GM21786 (cell line): Measurements from ENCODE around the gene CDC14B.
"Not testable (repeated sequence)": the region's sequence is repeated elsewhere in the genome, so short reads cannot be mapped to it uniquely, and the experiment has no call there.

ENCODE experiments used
- ATAC-seq: cut with Tn5 transposase; IDR thresholded peaks from one replicate; pipeline ENCODE4 v1.9.1; 2021; ENCODE audit not compliant: unreplicated experiment

CDC14B gene

DNA sequence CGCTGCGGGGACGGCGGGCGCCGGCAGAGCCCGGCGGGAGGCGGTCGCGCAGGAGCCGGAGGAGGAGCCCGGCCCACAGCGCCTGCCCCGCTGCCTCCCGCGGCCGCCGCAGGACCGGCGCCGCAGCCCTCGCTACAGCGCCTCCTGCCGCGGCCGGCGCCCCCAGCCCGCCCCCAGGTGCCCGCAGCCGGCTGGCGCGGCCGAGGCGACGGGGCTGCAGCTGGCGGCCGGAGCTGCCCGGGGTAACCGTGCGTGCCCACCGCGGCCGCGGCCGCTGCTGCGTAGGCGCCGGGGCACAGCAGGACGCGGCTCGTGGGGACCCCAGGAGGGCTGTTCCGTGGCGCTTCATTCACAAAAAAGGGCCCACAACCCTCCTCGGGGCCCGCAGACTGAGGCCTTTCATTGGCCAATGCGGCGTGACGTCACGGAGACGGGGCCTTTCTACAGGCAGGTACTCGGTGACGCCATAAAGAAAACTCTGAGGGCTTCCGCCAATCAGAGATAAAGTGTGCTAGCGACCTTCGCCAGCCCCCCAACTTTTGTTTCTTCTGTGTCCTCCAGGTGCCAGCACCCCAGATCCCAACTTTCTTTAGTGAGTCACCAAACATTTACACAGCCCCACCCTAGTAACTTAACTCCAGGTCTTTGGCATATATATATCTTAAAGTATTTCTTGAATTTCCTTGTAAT, at the start of gene CDC14B:
TSS of gene CDC14B (minus strand) at position 353 of the 690 bp plus-strand sequence. CDS start 465 bp downstream, outside the sequence.
- peak; percentile 72 for ATAC-seq

DNA sequence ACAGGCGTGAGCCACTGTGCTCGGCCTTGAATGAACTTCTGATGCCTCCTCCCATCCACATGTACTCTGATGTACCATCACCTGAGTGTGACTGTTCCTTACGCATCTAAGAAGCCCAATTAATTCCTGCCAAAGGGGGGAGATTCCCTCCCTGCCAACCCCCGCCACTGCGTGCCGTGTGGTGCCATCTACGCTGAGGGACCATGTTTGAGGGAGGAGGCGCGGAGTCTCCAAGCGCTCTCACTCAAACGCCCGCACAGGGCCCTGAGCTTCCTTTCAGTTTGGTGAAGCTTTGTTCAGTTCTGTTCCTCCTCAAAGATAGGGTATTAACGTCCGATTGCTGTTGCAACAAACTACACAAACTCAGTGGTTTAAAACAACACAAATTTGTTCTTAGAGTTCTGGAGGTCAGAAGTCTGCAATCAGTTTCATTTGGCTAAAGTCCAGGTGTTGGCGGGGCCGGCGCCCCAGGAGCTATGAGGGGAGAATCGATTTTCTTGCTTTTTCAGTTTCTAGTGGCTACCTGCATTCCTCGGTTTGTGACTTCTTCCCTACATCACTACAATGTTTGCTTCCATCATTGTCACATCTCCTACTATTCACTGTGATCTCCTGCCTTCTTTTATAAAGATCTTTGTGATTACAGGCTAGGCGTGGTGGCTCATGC, 49.4 kb upstream of the CDC14B start:
- no peak for ATAC-seq

DNA sequence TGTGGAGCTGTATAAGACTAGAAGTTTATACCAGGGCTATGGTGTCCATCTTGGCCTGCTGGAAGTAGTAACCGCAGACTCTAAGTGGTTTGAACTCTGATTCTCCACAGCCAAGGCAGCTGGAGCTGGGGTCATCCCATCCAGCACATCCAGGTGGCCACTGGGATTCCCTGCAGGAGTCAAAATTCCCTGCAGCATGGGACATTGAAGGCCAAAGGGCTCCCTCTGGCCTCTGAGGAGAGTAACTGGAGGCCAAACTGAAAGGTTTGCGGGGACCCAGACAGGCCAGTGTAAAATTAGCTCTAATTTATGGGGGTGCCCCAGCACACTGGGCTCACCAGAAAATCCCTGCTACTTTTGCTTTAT, 47.7 kb upstream of the CDC14B start:
- no peak for ATAC-seq

DNA sequence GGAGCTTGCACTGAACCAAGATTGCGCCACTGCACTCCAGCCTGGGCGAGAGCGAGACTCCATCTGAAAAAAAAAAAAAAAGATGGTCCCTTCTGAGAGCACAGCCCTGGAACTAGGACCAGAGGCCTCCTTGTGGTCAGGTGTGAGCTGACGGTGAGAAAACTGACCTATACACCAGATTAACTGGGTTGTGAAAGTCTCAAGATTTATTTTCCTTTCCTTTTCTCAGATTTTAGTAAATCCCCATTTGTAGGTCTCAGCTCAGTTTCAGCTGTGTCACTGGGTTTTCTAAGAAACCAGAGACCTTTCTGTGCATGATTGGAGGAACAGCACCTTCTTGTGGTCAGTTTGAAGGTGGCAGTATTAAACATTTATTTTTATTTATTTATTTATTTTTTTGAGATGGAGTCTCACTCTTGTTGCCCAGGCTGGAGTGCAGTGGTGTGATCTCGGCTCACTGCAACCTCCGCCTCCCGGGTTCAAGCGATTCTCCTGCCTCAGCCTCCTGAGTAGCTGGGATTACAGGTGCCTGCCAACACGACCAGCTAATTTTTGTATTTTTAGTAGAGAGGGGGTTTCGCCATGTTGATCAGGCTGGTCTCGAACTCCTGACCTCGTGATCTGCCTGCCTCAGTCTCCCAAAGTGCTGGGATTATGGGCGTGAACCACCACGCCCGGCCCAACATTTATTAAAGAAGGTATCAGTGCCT, 47.2 kb upstream of the CDC14B start:
- peak; percentile 89 for ATAC-seq

DNA sequence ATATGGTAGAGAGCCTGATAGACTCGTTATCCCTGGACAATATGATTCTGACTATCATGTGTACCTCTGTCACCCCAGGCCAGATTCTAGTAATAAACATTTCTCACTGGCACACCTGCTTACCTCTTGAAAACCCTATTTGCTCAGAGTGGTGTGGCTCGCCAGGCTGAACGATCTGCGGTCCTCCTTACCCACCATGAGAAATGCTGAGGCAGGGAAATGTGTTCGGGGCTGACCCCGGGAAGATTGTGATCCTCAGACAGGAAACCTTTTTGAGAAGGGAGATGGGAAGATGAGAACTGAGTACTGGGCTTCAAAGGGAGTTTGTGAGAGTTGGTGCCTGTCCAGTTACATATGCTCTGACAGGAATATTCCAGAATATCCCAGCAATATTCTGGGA, 46.1 kb upstream of the CDC14B start:
- no peak for ATAC-seq

DNA sequence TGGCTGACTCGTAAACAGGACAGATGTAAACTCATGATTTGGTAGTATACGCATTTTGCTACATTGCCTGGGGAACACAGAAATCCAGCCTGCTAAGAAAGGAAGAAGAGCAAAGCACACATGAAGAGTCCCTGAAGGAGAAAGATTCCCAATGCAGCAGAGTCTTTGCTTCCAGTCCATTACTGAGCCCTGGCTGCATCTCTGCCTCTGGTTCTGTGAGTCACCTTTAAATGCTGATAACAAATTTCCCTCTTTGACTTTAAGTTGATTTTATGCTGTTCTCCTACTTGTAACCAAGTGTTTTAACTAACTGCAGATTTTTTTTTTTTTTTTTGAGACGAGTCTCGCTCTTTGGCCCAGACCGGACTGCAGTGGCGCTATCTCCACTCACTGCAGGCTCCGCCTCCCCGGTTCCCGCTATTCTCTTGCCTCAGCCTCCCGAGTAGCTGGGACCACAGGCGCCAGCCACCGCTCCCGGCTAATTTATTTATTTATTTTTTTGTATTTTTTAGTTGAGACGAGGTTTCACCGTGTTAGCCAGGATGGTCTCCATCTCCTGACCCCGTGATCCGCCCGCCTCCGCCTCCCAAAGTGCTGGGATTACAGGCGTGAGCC, 44.0 kb upstream of the CDC14B start:
- no peak for ATAC-seq

DNA sequence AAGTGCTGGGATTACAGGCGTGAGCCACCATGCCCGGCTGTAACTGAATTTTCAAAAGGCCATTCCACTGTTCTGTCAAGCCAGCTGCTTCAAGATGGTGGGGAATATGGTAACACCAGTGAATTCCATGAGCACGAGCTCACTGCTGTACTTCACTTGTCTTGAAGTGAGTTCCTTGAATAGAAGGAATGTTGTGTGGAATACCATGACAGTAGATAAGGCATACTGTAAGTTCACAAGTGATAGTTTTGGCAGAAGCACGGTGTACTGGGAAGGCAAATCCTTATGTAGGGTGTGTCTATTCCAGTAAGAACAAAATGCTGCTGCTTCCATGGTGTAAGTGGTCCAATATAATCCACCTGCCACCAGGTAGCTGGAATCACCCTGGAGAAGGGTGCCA, 42.1 kb upstream of the CDC14B start:
- ATAC-seq = no peak

DNA sequence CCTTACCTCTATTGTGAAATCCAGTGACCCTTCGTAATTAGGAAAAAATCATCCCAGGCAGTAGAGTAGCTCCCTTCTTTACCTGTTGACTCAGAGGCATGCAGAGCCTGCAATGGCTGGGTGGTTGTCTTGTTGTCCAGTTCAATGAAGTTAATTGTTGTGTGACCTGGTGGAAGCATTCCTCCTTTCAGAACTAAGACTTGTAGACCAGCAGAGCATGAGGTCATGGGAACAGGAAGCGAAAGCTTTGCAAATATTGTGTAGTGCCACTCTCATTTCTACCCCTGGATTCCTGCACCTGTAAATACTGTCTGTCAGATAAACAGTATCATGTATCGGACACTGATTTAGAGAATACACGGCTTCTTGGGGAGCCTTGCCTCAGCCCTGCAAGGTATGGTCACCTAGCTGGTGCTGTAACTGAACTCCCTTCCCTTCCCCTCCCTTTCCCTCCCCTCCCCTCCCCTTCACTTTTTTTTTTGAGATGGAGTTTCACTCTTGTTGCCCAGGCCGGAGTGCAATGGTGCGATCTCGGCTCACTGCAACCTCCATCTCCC, 41.1 kb upstream of the CDC14B start:
- peak; percentile 62 for ATAC-seq

DNA sequence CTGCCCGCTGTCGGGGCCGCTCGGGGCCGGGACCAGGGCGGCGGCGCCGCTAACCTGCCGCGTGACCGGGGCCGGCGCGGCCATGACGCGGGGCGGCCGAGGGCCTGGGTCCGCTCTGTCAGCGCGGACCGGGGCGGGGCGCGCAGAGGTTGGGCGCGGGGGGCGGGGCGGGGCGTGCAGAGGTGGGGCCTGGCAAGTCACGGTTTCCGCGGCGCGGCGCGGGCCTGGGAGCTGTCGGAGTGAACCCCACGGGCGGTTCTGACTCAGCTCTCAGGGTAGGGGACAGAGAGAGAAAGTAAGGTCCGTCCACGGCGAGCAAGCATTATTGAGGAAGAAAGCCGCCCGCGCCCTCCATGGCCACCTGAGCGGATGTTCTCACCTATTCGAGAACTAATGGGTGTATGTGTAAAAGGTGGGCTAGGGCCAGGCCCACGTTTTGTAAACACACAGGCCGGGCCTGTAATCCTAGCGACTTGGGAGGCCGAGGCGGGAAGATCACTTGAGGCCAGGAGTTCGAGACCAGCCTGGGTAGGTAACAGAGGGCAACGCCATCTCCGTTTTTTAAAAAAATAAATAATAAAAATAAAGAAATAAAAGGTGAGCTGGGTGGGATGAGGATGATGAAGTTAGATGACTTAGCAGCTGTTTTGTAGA, 35.7 kb upstream of the CDC14B start, which contains the start of gene PRXL2C:
TSS of gene PRXL2C (minus strand) at position 120 of the 654 bp plus-strand sequence. CDS start at position 84, 36 bp downstream.
- peak; percentile 61 for ATAC-seq

DNA sequence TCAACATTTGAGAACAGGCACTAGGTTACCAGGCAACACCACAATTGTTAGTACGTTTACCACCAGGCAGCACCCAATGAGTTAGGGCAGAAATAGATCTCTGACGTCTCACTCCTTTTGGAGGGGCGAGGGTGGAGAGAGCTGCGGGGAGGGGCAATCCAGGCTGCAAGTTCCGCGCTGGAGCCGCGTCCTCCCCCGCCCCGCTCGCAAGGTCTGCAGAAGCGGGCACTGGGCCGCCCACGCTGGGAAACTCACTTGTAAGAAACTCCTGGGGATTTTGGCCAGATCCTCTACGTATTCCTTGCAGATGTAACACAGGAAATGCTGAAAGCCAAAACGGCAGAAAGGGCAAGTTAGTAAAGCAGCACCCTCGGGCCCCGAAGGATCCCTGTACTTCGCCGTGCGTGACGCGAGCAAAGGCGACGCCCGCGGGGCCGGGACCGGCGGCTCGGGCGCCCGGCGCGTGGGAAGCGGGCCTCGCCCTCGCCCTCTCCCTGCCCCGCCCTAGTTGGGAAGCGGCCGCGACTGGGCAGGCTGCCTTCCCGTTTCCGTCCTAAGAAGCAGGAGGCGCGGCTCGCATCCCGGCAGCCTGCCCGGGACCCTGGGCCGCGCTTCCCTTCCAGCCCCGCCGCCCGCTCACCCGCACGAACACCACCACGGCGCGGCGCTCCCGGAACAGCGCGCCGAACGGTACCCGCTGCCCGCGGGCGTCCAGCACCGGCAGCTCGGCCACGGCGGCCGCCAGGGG, 35.0 kb upstream of the CDC14B start:
- peak; percentile 65 for ATAC-seq

DNA sequence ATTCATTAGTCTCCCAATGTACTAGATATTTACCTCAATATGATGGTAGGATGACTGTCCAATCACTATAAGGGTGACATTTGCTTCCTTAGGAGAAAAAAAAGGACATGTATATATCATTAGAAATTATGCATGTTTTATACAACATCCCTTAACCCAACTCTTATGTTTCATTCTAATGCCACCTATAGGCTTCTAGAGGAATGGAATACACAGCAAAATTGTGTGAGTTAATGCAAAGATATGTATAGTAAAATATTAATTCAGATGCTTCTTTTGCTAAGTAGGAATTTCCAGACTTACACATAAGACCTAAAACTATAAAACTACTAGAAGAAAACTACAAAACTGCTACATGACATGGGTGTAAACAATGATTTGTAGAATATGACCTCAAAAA, 32.0 kb upstream of the CDC14B start:
- ATAC-seq = no peak

DNA sequence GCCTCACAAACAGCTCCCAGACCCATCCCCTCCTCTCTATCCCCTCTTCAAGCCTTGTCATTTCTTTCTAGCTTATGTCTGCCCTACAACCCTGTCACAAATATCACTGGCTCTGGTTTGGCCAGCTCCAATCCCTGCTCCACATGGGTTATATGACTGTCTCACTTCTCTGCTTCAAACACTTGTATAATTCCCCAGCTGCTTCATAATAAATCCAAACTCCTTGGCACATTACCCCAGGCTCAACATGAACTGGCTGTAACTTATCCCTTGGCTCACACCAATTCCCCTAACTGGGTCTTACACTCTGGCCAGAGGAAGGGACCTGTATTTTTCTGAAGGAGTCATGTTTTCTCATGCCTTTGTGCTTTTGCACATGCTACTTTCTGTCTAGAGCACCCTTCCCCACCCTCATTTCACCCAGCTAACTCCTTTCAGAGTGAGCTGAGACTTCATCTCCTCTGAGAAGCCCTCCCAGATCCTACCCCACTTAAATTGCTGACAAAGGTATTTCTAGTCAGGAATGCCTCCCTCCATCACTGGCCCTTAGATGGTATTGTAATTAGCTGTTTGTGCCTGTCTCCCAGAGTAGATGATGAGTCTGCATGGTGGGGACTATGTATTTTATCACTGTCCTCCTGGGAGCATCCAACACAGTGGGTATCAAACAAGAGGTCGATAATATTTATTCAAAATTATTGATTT, 30.1 kb upstream of the CDC14B start:
- ATAC-seq = no peak

DNA sequence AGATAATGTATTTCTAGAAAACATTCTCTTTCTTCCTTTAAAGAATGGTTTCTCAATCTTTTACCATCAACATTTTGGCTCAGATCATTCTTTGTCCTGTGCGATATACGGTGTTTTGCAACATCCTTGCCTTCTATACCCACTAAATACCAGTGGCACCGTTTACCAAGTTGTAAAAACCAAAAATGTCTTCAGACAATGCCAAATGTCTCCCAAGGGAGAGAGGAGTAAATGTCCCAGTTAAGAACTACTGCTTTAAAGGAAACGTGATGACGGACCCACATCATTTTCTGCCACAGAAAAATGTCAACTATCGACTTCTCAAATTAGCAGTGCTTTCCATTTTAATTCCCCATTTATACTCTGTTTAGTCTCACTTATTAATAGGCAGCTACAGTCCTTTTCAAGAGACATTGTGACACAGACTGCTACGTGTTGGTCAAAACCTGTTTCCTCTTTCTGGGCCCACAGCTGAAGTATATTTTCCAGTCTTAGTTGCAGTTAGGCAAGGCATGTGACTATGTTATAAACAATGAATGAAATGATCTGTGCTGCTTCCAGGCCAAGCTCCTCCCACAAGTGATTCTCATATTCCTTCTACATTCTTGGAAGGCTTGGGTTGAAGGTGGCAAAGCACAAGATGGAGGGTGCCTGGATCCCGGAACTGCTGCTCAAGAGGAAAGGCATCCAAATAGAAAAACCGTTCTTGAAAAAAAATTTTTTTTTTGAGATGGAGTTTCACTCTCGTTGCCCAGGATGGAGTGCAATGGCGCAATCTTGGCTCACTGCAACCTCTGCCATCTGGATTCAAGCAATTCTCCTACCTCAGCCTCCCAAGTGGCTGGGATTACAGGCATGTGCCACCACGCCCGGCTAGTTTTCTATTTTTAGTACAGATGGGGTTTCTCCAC, 26.7 kb upstream of the CDC14B start:
- ATAC-seq = no peak

DNA sequence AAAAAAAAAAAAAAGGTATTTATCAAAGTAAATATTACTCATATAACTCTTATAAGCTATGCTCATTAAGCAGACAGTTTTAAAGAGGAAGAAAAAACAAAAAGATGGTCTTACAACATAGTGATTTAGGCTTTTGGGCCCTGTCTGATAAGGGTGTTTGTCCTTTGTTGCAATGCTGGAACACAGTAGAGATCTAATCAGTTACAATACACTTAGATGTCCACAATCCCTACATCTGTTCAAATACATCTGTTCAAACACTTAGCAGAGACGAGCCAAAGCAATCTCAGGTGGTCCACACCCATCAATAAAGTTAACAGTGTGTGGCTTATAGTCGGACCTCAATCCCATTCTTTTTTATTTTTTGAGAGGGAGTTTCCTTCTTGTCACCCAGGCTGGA, 24.5 kb upstream of the CDC14B start:
- no peak for ATAC-seq

DNA sequence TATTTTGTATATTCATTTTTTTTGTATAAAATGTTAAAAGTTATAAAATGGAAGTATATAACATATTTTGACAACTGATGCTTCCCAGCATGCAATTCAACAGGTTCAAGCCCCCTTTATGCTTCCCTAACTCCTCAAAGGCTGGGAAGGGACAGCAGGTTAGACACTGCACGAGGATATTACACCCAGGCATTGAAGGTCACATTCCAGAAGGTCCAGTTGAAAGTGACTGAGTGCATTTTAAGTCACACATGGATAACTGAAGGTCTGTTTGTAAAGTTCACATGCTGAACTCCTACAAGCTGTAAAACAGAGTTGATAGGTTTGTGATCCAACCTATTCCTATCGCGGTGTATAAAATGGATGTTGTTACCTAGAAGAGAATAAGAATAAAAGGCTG, 21.9 kb upstream of the CDC14B start:
- no peak for ATAC-seq

DNA sequence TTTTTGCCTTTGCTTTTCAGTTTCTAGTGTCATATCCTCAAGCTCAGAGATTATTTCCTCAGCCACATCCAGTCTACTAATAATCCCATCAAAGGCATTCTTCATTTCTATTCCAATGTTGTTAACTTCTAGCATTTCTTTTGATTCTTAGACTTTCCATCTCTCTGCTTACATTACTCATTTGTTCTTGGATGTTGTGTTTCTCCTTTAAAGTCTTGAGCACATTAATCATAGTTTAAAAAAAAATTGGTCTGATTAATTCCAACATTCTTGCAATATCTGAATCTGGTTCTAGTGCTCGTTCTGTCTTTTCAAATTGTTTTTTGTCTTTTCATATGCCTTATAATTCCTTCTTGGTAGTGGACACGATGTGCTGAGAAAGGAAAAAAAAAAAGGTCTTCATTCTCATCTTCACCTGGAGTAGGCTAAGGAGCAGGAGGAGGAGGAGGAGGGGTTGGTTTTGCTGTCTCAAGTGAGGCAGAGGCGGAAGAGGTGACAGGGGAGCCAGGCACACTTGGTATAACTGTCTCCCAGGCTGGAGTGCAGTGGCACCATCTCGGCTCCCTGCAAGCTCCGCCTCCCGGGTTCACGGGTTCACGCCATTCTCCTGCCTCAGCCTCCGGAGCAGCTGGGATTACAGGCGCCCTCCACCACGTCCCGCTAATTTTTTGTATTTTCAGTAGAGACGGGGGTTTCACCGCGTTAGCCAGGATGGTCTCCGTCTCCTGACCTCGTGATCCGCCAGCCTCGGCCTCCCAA, 19.1 kb upstream of the CDC14B start:
- no peak for ATAC-seq

DNA sequence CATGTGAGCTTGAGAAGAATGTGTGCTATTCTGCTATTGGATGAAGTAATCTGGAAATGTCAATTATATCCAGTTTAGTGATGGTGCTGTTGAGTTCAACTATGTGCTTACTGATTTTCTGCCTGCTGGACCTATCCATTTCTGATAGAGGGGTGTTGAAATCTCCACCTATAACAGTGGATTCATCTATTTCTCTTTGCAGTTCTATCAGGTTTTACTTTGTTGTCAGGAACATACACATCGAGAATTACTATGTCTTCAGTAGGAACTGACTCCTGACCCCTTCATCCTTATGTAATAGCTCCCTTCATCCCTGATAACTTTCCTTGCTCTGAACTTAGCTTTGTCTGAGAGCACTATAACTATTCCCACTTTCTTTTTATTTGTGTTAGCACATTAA, 16.7 kb upstream of the CDC14B start:
- ATAC-seq = no peak

DNA sequence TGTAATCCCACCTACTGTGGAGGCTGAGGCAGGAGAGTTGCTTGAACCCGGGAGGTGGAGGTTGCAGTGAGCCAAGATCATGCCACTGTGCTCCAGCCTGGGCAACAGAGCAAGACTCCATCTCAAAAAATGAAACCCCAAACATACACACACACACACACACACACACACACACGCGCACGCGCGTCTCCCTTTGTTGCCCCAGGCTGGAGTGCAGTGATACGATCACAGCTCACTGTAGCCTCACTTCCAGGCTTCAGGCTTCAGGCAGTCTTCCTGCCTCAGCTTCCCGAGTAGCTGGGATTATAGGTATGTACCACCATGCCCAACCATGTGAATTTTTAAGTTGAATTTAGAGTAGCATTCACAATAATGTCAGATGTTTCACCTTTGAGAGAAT, 13.9 kb upstream of the CDC14B start:
- ATAC-seq = not testable (repeated sequence)
